Stomach smooth muscle (tissue), 2 donors: ENCODE data around the gene RPL3.
A peak's percentile ranks its signal among the peaks of the same experiment; 100 is the strongest.
"Not testable (repeated sequence)": the region's sequence is repeated elsewhere in the genome, so short reads cannot be mapped to it uniquely, and the experiment has no call there.

Source experiments
- H3K27ac ChIP-seq: one replicate; pipeline ENCODE4 v1.7.0; 2013; ENCODE audit warnings: mild to moderate bottlenecking, low read length, inconsistent platforms
- H3K27me3 ChIP-seq, 2 donors: one replicate each; pipeline ENCODE4 v1.7.0; 2013; ENCODE audit warnings: low read length in 2 of 2; ENCODE audit not compliant: insufficient read depth in 2 of 2, control insufficient read depth in 1 of 2
- H3K36me3 ChIP-seq, 2 donors: one replicate each; pipeline ENCODE4 v1.7.0; 2013; ENCODE audit warnings: low read length in 2 of 2; ENCODE audit not compliant: control insufficient read depth in 2 of 2, insufficient read depth in 2 of 2
- H3K4me1 ChIP-seq: one replicate; pipeline ENCODE4 v1.7.0; 2013; ENCODE audit warnings: low read length; ENCODE audit not compliant: control insufficient read depth, insufficient read depth
- H3K4me3 ChIP-seq, 2 donors: one replicate each; pipeline ENCODE4 v1.7.0; 2013; ENCODE audit warnings: low read length in 2 of 2
- H3K9ac ChIP-seq, 2 donors: one replicate each; pipeline ENCODE4 v1.7.0; 2013; ENCODE audit warnings: low read length in 2 of 2, mild to moderate bottlenecking in 1 of 2
- H3K9me3 ChIP-seq, 2 donors: one replicate each; pipeline ENCODE4 v1.7.0; 2013; ENCODE audit warnings: low read length in 2 of 2; ENCODE audit not compliant: control insufficient read depth in 2 of 2
- donor health status: healthy.
- donor health status: Pancreatic carcinoma.

The RPL3 gene

GRCh38 chr22:39351689-39352214, 32.3 kb upstream of the RPL3 start:
- Histone ChIP-seq H3K36me3 (no peaks in the 10 kb centered on the region), H3K9ac (peak overlapping the region in 1 of 2 donors; percentile 27), H3K27ac (no peak overlapping the region), H3K4me3 (no peak overlapping the region), H3K9me3 (no peaks in the 10 kb centered on the region), H3K27me3 (no peaks in the 10 kb centered on the region), H3K4me1 (peaks cover 21% of the 10 kb centered on the region)

- peak overlapping the region; percentile 66 to 82 for H3K4me3 ChIP-seq
Measured at GRCh38 chr22:39350757-39351688, 31.6 kb upstream of the RPL3 start.

GRCh38 chr22:39349967-39350726, 30.7 kb upstream of the RPL3 start, which contains the start of gene SYNGR1:
TSS of gene SYNGR1 (plus strand) at chr22:39349991. CDS start at chr22:39350011, 20 bp downstream.
- Histone ChIP-seq H3K9ac (peak within 1 kb of the TSS; percentile 74), H3K27me3 (no peaks in the 10 kb centered on the region), H3K4me1 (peaks cover 21% of the 10 kb centered on the region), H3K9me3 (no peaks in the 10 kb centered on the region), H3K4me3 (peak within 1 kb of the TSS; percentile 78 to 82), H3K27ac (peak within 1 kb of the TSS; percentile 18), H3K36me3 (no peaks in the 10 kb centered on the region)

More at GRCh38 chr22:39350757-39351688, 31.6 kb upstream of the RPL3 start:
- H3K27ac ChIP-seq, result peak overlapping the region; percentile 18
- H3K36me3 ChIP-seq, result no peaks in the 10 kb centered on the region
- H3K9ac ChIP-seq, result peak overlapping the region; percentile 74
- H3K27me3 ChIP-seq, result no peaks in the 10 kb centered on the region
- H3K9me3 ChIP-seq, result no peaks in the 10 kb centered on the region
- H3K4me1 ChIP-seq, result peaks cover 21% of the 10 kb centered on the region

- peak overlapping the region; percentile 69 to 71 for H3K9ac ChIP-seq
- no peak overlapping the region for H3K27ac ChIP-seq
- no peaks in the 10 kb centered on the region for H3K36me3 ChIP-seq
- H3K4me3 ChIP-seq, result peak overlapping the region; percentile 78 to 82
- H3K27me3 ChIP-seq, result no peaks in the 10 kb centered on the region
- H3K4me1 ChIP-seq, result peaks cover 21% of the 10 kb centered on the region
- H3K9me3 ChIP-seq, result no peaks in the 10 kb centered on the region
Measured at GRCh38 chr22:39349506-39349966, 30.1 kb upstream of the RPL3 start.

GRCh38 chr22:39348909-39349505, 29.6 kb upstream of the RPL3 start:
- Histone ChIP-seq H3K4me3 (peak overlapping the region; percentile 78 to 82), H3K27ac (no peak overlapping the region), H3K9me3 (no peaks in the 10 kb centered on the region), H3K27me3 (no peaks in the 10 kb centered on the region), H3K4me1 (peaks cover 21% of the 10 kb centered on the region), H3K36me3 (no peaks in the 10 kb centered on the region), H3K9ac (peak overlapping the region; percentile 69 to 71)

- Histone ChIP-seq H3K9ac (no peak overlapping the region), H3K27me3 (peaks cover 0 to 2% of the 10 kb centered on the region in 2 donors), H3K9me3 (no peaks in the 10 kb centered on the region), H3K27ac (no peak overlapping the region), H3K4me3 (no peak overlapping the region), H3K36me3 (no peaks in the 10 kb centered on the region), H3K4me1 (peaks cover 12% of the 10 kb centered on the region)
Measured at GRCh38 chr22:39345231-39345630, 25.8 kb upstream of the RPL3 start.

- H3K4me1 ChIP-seq, result peaks cover 9% of the 10 kb centered on the region
- no peaks in the 10 kb centered on the region for H3K36me3 ChIP-seq
- peaks cover 0 to 2% of the 10 kb centered on the region in 2 donors for H3K27me3 ChIP-seq
- H3K9ac ChIP-seq, result no peak overlapping the region
- H3K9me3 ChIP-seq, result no peaks in the 10 kb centered on the region
- no peak overlapping the region for H3K4me3 ChIP-seq
- H3K27ac ChIP-seq, result no peak overlapping the region
Measured at GRCh38 chr22:39344046-39344390, 24.6 kb upstream of the RPL3 start.

GRCh38 chr22:39343259-39344045, 24.0 kb upstream of the RPL3 start:
- Histone ChIP-seq H3K27me3 (peaks cover 0 to 2% of the 10 kb centered on the region in 2 donors), H3K9me3 (no peaks in the 10 kb centered on the region), H3K36me3 (no peaks in the 10 kb centered on the region), H3K4me3 (no peak overlapping the region), H3K4me1 (peaks cover 4% of the 10 kb centered on the region), H3K9ac (no peak overlapping the region), H3K27ac (no peak overlapping the region)

- no peak overlapping the region for H3K9ac ChIP-seq
- no peaks in the 10 kb centered on the region for H3K36me3 ChIP-seq
- H3K4me3 ChIP-seq, result no peak overlapping the region
- peaks cover 0 to 2% of the 10 kb centered on the region in 2 donors for H3K27me3 ChIP-seq
- H3K27ac ChIP-seq, result no peak overlapping the region
- no peaks in the 10 kb centered on the region for H3K9me3 ChIP-seq
- H3K4me1 ChIP-seq, result peaks cover 4% of the 10 kb centered on the region
Measured at GRCh38 chr22:39341179-39341578, 21.8 kb upstream of the RPL3 start.

GRCh38 chr22:39339775-39340174, 20.4 kb upstream of the RPL3 start:
- H3K4me1 ChIP-seq, H3K4me3 ChIP-seq, H3K9ac ChIP-seq, H3K9me3 ChIP-seq, H3K36me3 ChIP-seq, H3K27me3 ChIP-seq, H3K27ac ChIP-seq: not testable (repeated sequence)
